GM21367 (cell line): Measurements from ENCODE around the gene POLK.
"Not testable (repeated sequence)": the region's sequence is repeated elsewhere in the genome, so short reads cannot be mapped to it uniquely, and the experiment has no call there.

Source experiments
- ATAC-seq: cut with Tn5 transposase; IDR thresholded peaks from one replicate; pipeline ENCODE4 v1.9.1; 2021; ENCODE audit not compliant: unreplicated experiment

POLK gene

DNA sequence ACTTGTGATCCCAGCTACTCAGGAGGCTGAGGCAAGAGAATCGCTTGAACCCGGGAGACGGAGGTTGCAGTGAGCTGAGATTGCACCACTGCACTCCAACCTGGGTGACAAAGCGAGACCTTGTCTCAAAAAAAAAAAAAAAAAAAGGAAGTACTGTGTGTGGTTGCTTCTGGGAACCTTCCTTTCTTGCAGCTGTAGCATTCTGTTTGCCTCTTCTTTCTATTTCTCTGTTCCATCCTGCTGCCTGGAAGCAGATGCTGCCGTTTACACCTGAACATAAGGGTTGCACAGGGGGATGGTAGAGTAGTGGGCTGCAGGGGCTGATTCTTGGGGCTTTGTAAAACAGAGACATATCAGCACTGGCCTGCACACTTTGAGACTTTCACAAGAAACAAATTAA is 95.7 kb downstream of the POLK start:
- ATAC-seq: not testable (repeated sequence)

DNA sequence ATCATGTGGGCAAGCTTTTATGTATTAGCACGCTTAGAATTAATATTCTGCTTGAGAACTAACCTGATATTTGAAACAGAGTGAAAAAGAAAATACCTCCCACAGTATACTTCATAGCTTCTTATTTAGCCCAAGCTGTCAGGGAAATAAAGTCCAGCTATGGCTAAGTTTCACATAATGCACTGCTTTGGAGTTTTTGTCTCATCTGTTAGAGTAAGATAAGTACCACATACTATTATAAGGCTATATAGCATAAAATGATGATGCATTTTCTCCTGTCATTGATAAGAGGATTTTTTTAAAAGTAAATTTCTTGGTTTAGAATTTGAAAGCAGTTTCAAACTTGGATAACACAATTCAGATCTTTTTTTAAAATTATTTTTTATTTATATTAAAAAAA is 97.2 kb downstream of the POLK start:
- ATAC-seq: no peak

DNA sequence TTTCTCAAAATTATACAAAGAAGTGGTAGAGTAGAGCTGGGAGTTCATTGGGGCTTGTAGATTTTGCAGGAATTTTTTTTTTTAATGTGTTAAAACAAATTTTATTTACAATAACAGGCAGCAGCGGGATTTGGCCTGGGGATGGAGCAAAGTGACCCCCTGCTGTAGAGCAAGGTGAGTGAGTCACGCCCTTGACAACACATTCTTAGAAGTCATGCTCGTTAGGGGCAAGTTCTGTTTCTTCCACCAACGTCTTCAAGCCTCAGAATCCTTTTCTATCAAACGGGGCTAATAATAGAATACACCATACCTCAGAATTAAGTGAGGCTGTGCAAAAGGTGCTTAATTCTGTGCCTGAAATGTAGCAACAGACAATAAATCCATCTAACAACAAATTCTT is 98.5 kb downstream of the POLK start:
- no peak for ATAC-seq

DNA sequence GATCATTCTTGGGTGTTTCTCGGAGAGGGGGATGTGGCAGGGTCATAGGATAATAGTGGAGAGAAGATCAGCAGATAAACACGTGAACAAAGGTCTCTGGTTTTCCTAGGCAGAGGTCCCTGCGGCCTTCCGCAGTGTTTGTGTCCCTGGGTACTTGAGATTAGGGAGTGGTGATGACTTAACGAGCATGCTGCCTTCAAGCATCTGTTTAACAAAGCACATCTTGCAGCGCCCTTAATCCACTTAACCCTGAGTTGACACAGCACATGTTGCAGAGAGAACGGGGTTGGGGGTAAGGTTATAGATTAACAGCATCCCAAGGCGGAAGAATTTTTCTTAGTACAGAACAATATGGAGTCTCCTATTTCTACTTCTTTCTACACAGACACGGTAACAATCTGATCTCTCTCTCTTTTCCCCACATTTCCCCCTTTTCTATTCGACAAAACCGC is 99.2 kb downstream of the POLK start:
- ATAC-seq: not testable (repeated sequence)

DNA sequence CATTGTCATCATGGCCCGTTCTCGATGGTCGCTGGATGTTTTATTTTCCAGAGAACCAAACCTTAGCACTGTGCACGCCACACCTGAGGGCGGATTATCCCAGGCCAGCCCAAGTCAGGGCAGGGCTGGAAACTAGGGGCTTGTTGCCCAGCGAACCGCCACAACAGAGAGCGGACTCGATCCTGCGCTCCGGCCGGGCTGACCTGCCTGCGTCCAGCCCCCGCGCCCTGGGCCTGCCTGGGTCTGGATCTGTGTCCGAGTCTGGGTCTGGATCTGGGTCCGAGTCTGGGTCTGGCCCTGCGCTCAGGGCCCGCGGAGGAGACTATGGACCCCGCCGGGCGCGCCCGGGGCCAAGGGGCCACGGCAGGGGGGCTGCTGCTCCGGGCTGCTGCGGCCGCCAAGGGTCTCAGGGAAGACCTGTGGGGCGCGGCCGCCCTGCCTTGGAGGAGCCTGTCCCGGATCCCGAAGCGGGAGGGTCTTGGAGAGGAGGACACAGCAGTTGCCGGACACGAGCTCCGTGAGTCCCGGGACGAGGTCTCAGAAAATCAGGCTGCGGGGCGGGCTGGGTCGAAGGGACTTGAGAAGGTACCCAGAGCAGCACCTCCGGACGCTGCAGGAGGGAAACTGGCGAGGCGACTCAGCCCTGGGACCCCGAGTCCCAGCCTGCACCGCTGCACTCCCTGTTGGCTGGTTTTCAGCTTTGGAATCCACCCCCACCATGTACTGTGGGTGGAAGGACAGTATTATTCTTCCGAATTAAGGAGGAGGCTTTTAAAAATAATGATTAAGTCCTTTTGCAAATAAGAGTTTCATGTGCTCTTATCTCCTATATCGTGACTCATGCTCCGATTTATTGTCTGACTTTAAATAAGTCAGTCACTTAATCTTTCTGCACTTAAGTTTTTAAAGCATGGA is 99.9 kb downstream of the POLK start, which contains the start of gene ANKDD1B:
Gene ANKDD1B (plus strand): TSS at position 143 of the 915 bp plus-strand sequence. CDS start 182 bp downstream, at position 325.
- ATAC-seq: no peak

DNA sequence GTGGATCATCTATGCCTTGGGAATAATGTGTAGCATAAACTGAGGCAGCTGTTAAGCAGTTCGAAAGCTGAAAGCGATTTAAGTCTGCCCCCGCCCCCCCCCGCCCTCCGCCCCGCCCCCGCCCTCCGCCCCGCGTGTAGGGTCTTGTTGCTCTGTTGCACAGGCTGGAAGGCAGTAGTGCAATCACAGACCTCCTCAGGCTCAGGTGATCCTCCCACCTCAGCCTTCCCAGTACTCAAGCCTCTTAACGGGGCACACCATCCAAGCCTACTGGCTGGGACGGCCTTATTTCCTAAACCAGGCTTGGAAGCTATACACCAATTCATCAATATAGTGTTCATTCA is 100.5 kb downstream of the POLK start:
- ATAC-seq: no peak

DNA sequence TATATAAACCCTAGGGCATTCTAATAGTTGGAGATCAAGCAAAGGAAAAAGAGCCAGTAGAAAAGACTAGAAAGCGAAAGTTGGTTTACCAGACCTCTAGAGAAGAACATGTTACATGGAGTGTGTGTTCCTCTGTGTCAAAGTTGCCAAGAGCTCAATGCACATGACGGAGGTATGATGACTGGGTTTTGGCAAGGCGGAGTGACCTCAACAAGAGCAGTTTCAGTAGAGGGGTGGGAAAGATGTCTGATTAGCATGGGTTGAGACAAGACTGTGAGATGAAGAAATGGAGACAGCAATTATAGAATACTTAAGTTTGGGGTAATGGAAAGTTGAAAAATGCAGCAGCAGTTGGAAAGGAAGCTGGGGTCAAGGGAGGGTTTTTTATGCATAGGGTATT is 101.2 kb downstream of the POLK start:
- no peak for ATAC-seq

DNA sequence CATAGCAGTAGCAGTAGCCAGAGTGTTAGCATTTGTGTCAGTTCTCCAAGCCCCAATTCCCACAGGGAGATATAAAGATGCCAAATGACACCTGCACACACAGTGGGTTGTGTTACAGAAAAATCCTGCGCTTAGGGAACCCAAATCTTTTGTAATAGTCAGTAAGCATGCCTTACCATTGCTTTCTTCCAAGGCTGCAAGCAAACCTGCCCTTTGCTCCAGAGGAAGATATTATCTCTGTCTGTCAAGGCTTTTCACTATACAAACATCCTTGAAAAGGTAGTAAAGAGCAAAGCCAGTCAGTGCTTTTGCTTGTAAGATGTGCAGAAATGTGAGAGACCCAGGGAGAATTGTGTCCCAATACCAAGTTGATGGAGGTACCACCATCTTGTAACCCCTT is 102.5 kb downstream of the POLK start:
- no peak for ATAC-seq

DNA sequence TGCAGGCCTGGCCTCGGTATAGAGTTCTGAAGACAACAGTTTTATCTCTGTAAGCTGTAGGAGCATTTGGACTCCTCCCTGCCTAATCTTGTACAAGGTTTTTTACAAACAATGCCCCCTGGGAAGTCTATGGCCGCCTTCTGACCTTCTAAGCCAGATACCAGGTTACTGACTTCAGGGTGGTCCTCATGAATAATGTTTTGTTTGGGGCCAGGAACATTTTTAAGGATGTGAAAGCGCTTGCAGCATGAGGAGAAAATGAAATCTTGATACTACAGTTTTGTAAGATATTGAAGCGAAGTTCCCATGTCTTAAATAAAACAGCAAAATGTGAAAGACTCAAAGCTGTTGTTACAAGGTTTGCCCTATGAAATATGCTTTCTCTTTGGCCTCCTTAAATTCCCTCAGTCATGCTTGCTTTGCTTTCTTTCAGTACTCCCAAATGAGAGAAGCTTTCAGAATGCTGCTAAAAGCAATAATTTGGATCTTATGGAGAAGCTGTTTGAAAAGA is 104.7 kb downstream of the POLK start:
- ATAC-seq: no peak

DNA sequence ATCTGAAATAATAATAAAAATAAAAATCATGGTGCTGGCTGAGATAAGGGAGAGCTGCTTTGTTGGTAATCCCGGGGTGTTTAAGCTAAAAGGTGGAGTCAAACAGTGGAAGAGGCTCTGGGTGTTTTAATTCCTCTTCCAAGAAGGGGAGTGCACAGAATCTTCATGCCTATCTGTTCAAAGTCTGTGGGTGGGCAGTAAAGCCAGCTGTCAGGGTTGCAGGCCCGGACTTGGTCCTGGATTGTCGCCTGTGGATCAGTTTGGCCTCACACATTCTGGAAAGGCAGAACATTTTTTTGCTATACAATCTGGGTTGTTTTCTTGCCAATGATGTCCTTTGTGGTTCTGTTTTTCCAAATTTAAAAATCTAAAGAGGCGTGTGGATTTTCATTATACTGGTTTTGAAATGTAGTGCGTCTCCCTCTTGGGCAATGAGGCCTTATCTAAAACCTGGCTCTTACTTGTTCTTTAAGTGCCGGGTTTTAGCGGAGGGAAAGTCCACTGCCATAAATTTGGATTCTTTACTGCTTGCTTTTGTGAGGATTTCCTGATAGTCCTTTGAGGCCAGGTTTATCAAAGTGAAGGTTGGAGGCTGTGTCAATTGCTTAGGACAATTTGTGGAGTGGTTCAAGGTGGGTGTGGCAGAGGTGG is 105.4 kb downstream of the POLK start:
- ATAC-seq: no peak

DNA sequence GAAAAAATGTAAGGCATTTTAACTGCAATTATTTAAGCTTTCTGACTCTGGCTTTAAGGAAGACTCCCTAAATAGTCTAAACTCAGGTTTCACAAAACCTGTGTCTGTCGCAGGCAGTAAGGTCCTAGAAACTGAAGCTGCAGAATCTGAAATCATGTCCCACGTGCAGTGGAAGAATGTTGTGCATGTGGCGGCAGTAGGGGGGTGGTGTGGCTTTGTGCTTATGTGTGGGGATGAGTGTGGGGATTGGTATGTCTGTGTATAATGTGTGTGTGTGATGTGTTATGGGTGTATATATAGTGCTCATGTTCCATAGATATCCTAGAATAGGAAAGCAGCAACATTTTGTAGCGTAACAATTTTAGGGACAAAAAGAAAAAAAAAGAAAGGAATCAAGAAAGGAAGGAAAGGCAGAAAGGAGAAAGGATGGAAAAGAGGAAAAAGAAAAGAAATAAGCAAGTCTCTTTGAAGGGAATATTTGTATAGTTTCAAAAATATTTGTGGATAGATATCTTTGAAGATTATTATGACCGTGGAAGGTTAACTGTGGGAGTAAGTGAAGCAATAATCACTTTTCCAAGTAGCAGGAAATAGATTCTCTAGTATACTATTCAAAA is 106.2 kb downstream of the POLK start:
- ATAC-seq: no peak

DNA sequence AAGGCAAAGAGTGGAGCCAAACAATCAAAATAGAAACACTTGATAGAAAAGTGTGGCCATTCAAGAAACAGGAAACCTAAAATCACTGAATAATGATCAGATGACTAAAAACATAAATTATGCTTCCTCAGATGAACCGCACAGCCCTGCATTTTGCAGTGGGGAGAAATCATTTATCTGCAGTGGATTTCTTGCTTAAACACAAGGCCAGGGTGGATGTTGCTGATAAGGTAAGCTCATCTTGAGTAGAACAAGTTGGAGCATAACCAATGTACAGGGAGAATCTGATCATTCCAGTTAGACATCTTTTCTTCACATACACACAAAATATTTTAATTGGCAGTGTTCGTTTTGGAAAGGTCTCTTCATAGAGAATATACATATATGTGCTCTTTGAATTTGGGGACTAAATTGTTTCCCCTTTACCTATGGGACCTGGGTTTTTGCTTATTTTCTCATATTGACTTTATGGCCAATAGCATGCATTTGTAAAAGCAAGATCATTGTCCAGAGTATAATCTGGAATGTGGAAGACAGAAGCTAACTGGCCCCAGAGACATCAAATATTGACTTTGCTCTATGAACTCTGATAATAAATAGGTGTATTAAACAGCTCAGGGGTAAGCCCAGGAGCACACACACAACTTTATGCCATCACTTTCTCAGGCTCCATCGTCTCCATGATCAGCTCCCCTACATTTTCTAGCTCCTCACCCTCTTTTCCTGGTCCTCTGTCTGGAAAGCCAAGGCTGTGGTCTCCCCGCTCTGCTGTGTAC is 108.7 kb downstream of the POLK start:
- ATAC-seq: no peak

DNA sequence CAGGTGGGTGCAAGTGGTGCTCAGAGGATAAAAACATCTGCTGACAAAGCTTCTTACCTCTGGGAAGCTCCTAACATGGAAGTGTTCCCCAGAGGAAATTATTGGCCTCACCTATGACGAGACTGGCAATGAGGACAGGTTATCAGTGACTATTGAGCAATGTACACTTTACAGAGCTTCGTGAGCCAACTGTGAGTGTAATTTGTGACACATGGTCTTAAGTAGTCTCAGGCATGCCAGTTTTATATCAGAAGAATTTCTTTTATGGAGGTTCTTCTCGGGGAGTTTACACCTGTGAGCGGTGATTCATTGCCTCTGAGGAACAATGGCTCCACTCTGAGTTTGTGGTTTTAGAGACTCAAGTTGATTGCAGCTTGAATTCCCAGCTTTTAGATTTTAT is 110.9 kb downstream of the POLK start:
- no peak for ATAC-seq

DNA sequence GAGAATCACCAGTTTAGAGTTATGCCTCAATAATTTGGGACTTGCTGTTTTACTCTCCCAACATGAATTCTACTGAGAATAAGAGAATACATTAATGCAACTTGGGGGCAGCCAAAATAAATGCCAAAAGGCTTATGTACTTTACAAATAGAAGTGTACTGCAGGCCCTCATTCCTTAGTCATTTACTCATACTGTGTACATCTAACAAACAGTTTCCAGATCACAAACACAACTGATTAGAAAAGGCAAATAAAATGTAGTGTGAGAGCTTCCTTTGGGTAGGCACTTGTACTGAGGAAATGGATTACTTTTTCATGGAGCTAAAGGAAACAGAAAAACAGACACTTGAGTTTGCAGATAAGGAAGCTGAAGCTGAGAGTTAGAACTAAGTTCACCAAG is 112.2 kb downstream of the POLK start:
- no peak for ATAC-seq

DNA sequence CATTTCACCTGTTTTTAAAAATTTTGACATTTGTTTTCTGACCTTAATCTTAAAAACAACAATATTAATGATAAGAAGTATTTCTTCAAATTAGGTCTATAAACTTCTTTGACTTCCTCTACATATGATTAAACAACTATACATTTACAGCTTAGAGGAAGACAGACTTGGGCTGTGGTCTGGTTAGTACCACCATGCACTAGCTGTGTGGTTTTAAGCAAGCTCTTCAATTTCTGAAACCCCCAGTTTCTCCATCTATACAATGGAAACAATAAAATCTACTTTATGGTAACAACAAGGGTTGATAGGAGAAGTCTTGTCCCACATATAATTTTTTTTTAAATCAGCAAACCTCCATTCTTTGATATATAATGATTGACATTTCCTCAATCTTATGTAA is 115.3 kb downstream of the POLK start:
- no peak for ATAC-seq

DNA sequence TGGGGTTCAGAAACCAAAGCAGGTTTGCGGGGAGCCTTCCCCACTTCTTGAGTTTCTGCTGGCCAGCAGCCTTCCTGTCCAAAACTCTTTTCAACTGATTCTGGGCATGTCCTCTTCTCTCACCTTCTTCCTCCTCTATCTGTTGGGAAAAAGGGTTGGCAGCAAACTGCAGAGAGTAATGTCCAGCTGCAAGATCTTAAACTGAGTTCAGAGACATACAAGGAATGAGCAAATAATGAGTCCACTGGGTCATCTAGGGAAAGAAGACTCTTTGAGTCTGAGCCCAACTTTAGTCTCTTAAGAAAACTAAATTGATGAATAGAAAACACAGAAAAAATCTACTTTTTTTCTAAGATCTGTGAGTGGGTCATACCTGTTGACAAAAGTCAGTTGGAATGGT is 116.1 kb downstream of the POLK start:
- no peak for ATAC-seq

DNA sequence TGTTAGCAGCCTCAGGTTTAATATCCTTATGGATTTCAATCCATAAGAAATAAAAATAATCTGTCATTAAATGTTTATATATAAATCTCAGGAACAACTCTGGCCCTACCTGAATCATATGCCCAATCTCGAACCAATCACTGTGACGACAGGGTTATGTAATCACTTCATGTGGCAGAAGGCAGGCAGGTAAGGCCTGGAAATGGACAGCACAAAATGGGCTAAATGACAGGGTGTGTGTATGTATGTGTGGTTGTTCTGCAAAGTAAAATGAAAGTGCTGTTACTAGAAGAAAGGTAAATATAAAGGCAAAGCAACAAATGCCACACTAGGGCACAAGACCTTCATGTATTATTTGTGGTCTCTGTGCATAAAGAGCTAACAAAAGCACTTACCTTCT is 119.2 kb downstream of the POLK start:
- no peak for ATAC-seq

DNA sequence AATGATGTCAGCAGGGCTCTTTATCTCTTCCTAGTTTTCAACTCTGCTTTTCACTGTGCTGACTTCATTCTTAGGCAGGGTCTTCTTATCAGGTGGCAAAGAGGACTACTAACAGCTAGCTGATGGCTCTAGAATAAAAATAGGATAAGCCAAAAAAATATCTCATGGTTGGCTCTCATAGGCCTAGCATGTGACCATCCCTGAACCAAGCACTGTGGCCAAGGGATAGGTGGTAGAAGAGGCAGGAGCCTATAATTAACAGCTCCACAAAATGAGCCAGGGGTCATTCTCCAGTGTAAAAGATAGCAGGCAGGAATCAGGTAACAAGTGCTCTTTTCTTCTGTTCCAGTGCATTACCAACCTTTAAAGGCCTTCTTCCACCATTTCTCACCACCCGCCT is 120.6 kb downstream of the POLK start:
- ATAC-seq: no peak

DNA sequence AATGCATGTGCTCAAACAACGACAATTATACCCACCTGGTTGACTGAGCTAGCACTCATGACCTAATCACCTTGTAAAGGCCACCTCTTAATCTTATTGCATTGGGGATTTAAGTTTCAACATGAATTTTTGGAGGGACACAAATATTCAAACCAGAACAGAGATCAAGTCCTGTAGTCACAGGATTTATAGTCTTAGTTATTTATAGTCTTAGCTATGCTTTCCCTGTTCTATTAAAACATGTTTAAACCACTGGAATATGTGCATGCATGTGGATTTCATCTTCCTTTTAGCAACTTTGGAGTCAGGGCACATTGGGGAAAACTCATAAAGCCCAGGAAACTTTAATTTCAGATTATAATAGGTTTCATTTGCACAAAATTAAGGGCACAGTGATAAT is 126.3 kb downstream of the POLK start:
- ATAC-seq: no peak

DNA sequence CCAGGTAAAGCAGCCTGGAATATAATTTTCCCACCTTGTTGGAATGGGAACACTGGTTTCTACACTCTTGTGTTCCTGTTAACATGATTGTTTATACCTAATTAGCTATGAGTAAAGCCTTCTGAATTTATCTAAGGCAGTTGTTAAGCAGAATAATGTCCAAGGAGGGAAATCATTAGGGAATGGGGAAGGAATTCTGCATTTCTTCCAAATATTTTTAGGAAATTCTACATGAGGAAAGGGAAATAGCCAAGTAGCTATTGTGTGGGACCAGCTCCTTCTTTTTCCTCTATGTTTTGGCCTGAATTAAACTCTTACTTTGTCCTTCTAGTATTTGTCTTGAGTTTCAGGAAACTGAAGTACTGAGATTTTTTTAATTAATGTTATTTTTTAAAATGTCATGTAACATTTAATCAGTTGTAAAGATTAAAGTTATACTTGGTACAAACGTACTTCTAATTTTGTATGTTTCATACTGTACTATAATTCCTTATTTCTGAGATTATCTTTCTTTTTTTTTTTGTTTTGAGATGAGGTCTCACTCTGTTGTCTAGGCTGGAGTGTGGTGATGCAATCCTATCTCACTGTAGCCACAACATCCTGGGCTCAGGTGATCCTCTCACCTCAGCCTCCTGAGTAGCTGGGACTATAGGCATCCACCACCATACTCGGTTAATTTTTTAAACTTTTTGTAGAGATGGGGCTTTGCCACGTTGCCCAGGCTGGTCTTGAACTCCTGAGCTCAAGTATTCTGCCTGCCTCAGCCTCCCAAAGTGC is 128.0 kb downstream of the POLK start:
- ATAC-seq: no peak
